DOHH2 (cell line): Measurements from ENCODE around the gene NOC4L.

ENCODE experiments used
- H3F3A ChIP-seq: fragments of 200-600 bp; sonication (generic), shearing (Covaris generic); 2 replicates; pipeline ENCODE4 v1.6.0; 2016; ENCODE audit warnings: antibody characterized with exemption, mild to moderate bottlenecking; ENCODE audit not compliant: control insufficient read depth, insufficient read depth
- H3K27ac ChIP-seq: fragments of 200-600 bp; sonication (generic); 2 replicates; pipeline ENCODE4 v1.5.1; 2014; ENCODE audit warnings: low read depth, mild to moderate bottlenecking, low read length, moderate library complexity
- H3K27me3 ChIP-seq: fragments of 200-600 bp; sonication (generic); 2 replicates; pipeline ENCODE4 v1.6.1; 2014; ENCODE audit warnings: mild to moderate bottlenecking, low read length, mixed read lengths; ENCODE audit not compliant: control insufficient read depth
- H3K36me3 ChIP-seq: fragments of 200-600 bp; sonication (generic); 2 replicates; pipeline ENCODE4 v1.6.1; 2014; ENCODE audit warnings: mild to moderate bottlenecking, low read length, moderate library complexity, mixed read lengths; ENCODE audit not compliant: control insufficient read depth
- H3K4me1 ChIP-seq: fragments of 200-600 bp; sonication (generic); 2 replicates; pipeline ENCODE4 v1.6.1; 2014; ENCODE audit warnings: mild to moderate bottlenecking, low read length, mixed read lengths; ENCODE audit not compliant: control insufficient read depth
- H3K4me2 ChIP-seq: fragments of 200-600 bp; sonication (generic); 2 replicates; pipeline ENCODE4 v1.6.0; 2014; ENCODE audit warnings: mild to moderate bottlenecking, low read length, moderate library complexity
- H3K4me3 ChIP-seq: fragments of 200-600 bp; sonication (generic); 2 replicates; pipeline ENCODE4 v1.5.1; 2014; ENCODE audit warnings: mild to moderate bottlenecking, low read length, mixed read lengths
- H3K79me2 ChIP-seq: fragments of 200-600 bp; sonication (generic); 2 replicates; pipeline ENCODE4 v1.6.1; 2014; ENCODE audit warnings: mild to moderate bottlenecking, low read length, mixed read lengths; ENCODE audit not compliant: control insufficient read depth
- H3K9me2 ChIP-seq: fragments of 200-600 bp; sonication (generic); replicated peaks from 2 replicates; pipeline ENCODE4 v1.6.1; 2014; ENCODE audit warnings: mild to moderate bottlenecking, low read length, mixed read lengths; ENCODE audit not compliant: control insufficient read depth
- H3K9me3 ChIP-seq: fragments of 200-600 bp; sonication (generic); 2 replicates; pipeline ENCODE4 v1.6.1; 2014; ENCODE audit warnings: antibody characterized with exemption, low read length, mixed read lengths; ENCODE audit not compliant: control insufficient read depth, insufficient read depth
- H4K20me1 ChIP-seq: fragments of 200-600 bp; sonication (generic); 2 replicates; pipeline ENCODE4 v1.6.0; 2014; ENCODE audit warnings: low read depth, mild to moderate bottlenecking, antibody characterized with exemption, low read length, moderate library complexity; ENCODE audit not compliant: control insufficient read depth, insufficient read depth
- CTCF ChIP-seq: fragments of 200-600 bp; sonication (generic); IDR thresholded peaks from one replicate; pipeline ENCODE4 v1.5.1; 2014; ENCODE audit warnings: antibody characterized with exemption, mild to moderate bottlenecking, low read depth, low read length; ENCODE audit not compliant: poor library complexity, severe bottlenecking
- EZH2phosphoT487 ChIP-seq: fragments of 200-600 bp; sonication (generic); IDR thresholded peaks from 2 replicates; pipeline ENCODE4 v1.6.1; 2017; ENCODE audit warnings: borderline replicate concordance, mild to moderate bottlenecking, antibody characterized with exemption, low read length, moderate library complexity, mixed read lengths

NOC4L gene

GRCh38 chr12:132154941-132155770, 10.9 kb downstream of the NOC4L start:
- H3K9me3 ChIP-seq = peaks cover 28% of the 10 kb centered on the region
- no peaks in the 10 kb centered on the region for H3K9me2 ChIP-seq
- H3K4me3 ChIP-seq = no peak overlapping the region
- no peaks in the 10 kb centered on the region for H4K20me1 ChIP-seq
- peaks cover 22% of the 10 kb centered on the region for H3F3A ChIP-seq
- H3K36me3 ChIP-seq = peaks cover 51% of the 10 kb centered on the region
- no peaks in the 10 kb centered on the region for H3K4me1 ChIP-seq
- no peak for TF ChIP-seq EZH2phosphoT487
- no peak for TF ChIP-seq CTCF
- H3K79me2 ChIP-seq = no peaks in the 10 kb centered on the region
- H3K27me3 ChIP-seq = no peaks in the 10 kb centered on the region
- no peak overlapping the region for H3K27ac ChIP-seq
- no peak overlapping the region for H3K4me2 ChIP-seq

GRCh38 chr12:132155771-132156572, 11.7 kb downstream of the NOC4L start:
- TF ChIP-seq CTCF = no peak
- no peak for TF ChIP-seq EZH2phosphoT487

GRCh38 chr12:132156573-132157325, 12.5 kb downstream of the NOC4L start:
- H3K27ac ChIP-seq = no peak overlapping the region
- no peaks in the 10 kb centered on the region for H4K20me1 ChIP-seq
- no peaks in the 10 kb centered on the region for H3K9me2 ChIP-seq
- no peaks in the 10 kb centered on the region for H3K27me3 ChIP-seq
- no peak for TF ChIP-seq CTCF
- TF ChIP-seq EZH2phosphoT487 = no peak
- H3K4me3 ChIP-seq = no peak overlapping the region; the same call in 1 of the 2 replicates
- peaks cover 28% of the 10 kb centered on the region for H3K9me3 ChIP-seq
- peaks cover 43% of the 10 kb centered on the region for H3K36me3 ChIP-seq
- H3K4me1 ChIP-seq = no peaks in the 10 kb centered on the region
- peaks cover 22% of the 10 kb centered on the region for H3F3A ChIP-seq
- no peak overlapping the region for H3K4me2 ChIP-seq
- no peaks in the 10 kb centered on the region for H3K79me2 ChIP-seq

More at GRCh38 chr12:132155771-132156572, 11.7 kb downstream of the NOC4L start:
- Histone ChIP-seq H3K79me2 (no peaks in the 10 kb centered on the region), H3K27ac (no peak overlapping the region), H3K4me3 (no peak overlapping the region), H3K9me3 (peaks cover 28% of the 10 kb centered on the region), H3K9me2 (no peaks in the 10 kb centered on the region), H3K4me1 (no peaks in the 10 kb centered on the region), H3F3A (peaks cover 22% of the 10 kb centered on the region), H4K20me1 (no peaks in the 10 kb centered on the region), H3K4me2 (no peak overlapping the region), H3K27me3 (no peaks in the 10 kb centered on the region), H3K36me3 (peaks cover 51% of the 10 kb centered on the region)
